NCI-H2227 (cell line): Measurements from ENCODE around the gene TIMM10.

Experiments
- DNase-seq: peaks from one replicate; lab custom pipeline; 2025; ENCODE audit not compliant: unreplicated experiment; lab: John Stamatoyannopoulos, UW

TIMM10 gene

GRCh38 chr11:57484141-57484710, 46.3 kb downstream of the TIMM10 start:
- DNase-seq = no peak

GRCh38 chr11:57483562-57483918, 47.0 kb downstream of the TIMM10 start:
- no peak for DNase-seq

GRCh38 chr11:57482782-57483561, 47.6 kb downstream of the TIMM10 start:
- DNase-seq = peak; percentile 64

GRCh38 chr11:57481915-57482781, 48.4 kb downstream of the TIMM10 start:
- no peak for DNase-seq

GRCh38 chr11:57481315-57481714, 49.2 kb downstream of the TIMM10 start:
- no peak for DNase-seq

GRCh38 chr11:57480409-57481137, 50.0 kb downstream of the TIMM10 start:
- peak; percentile 71 for DNase-seq

- no peak for DNase-seq
Measured at GRCh38 chr11:57479911-57480310, 50.6 kb downstream of the TIMM10 start.

- DNase-seq = no peak
Measured at GRCh38 chr11:57479021-57479663, 51.4 kb downstream of the TIMM10 start.
